ENCODE data around the gene CRB1.

Gene CRB1

DNA sequence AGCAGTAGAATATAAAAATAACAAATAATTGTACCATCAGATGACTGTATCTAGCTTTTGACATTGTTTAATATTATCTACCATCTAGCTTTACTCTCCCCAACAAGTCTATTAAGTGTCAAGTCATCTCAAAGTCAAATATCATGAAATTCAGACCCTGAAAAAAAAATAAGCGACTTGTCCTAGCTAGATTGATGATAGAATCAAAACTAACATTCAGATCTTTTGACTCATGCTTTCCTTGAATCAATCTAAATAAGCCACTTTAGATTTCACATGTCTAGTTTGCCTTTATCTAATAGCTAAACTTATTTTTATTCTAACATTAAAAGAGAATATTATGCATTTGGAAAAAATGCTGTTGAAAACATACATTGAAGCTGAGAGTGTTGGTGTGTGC lies 35.4 kb downstream of the CRB1 start:
- no peak for DNase-seq (ENCODE audit: low read depth)

DNA sequence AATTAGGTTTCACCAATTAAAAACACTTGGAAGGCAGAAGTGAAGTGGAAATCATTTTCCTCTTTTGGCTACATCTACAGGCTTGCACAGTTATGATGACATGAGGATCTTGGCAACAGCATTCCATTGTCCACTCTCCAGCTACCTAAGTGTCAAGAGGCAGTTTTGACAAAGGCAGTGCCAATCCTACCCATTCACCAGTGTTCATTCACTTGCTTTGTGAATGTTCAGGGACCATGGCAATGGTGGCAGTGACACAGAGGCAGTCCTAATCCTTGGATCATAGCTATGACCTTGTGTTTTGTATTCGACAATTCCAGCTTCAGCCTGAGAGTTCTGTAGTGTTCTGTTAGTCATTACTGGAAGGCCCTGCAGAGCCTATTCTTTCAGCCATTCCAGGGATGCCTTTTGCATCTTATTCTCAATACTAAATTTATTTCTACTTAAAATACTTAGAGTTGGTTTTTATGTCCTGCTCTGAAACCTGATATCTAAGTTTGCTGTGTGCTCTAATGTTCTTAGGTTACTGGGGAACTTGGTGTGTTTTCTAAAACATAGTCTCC lies 36.7 kb downstream of the CRB1 start:
- no peak for DNase-seq (ENCODE audit: low read depth)

DNA sequence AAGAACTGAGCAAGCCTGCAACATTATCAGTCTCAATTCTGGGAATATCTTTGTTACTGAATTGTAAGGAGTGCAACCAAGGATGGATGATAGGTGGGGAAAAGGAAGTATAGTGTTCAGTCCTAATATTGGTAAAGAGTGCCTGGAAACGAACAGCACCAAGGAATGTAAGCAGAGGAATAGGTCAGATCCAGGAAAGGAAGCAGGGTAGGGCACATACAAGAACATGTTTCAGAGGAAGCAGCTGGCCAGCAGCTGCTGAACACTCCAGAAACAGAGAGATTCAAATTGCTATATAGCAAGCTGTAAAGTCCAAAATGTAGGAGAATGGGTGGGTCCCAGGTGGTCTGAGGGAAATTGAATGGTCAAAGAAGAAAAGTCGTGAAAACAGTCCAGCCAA lies 37.9 kb downstream of the CRB1 start:
- DNase-seq (ENCODE audit: low read depth) = no peak

DNA sequence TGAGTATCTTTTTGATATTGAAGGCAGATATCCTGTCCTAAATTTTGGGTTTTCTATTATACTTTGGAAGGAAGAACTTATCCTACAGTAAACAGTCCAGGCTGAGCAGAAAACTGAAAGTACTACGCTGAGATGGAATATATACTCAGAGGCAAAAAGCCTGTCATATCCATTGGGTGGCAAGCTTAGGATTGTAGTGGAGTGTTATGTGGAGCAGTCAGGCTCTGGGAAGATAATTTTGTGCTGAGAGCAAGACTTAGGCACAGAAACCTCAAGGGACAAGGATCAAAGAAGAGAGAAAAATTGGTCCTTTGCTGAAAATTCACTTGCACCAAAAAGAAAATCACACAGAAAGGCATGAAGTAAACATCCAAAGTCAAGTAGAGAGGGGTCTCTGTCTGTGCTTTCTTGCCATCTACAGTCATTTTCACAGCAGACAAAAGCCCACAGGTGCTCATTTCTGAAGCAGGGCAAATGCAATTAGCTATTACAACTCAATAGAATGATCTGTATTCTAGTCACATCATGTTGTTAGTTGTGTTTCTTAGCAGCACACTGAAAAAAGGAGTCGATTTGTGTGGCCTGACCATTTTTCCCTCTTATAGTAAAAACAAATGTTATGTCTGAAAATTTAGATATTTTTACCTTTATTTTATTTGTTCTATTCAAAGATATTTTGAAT lies 38.5 kb downstream of the CRB1 start:
- DNase-seq (ENCODE audit: low read depth) = no peak

DNA sequence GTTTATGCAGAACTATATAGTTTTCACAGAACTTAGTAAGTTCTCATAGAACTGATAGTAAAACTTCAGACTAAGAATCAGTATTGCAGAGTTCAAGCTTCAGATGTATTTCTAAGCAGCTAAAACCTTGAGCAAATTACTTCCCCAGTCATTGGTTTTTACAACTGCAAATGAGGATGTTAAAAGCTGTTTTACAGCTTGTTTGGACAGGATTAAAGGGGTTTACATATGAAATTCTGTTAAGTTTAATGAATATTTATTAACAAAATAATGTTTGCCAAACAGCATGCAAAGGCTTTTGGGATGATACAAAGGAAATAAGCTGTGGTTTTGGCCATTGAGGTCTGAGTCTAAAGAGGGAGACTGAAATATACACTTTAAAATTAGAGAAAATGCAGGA lies 39.1 kb downstream of the CRB1 start:
- no peak for DNase-seq (ENCODE audit: low read depth)

DNA sequence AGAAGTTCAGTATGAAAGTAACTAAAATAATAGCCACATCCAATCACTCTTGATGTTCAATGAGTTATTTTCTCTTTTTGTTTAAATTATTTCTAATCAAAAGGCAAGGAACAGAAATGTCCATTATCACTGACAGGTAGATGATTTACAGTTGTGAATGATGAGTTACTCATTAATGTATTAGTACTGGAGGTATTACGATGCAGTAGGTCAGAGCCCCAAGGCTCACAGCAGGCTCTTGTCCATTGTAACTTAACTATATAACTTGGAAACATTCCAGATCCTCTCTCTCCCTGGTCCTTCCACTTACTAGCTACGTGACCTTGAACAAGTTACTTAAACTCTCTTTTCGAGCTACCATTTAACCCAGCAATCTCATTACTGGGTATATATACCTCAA lies 39.5 kb downstream of the CRB1 start:
- no peak for DNase-seq (ENCODE audit: low read depth)

DNA sequence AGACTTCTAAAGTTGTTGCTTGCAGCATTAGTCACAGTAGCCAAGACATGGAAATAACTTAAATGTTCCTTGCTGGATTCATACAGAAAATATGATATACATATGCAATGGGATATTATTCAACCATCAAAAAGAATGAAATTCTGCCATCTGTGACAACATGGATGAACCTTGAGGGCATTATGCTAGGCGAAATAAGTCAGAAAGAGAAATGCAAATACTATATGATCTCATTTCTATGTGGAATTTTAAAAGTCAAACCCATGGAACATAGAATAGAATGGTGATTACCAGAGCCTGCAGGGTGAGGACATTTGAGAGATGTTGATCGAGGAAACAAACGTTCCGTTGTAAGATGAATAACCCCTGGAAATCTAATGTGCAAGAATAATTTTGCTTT lies 43.0 kb downstream of the CRB1 start:
- DNase-seq (ENCODE audit: low read depth) = no peak

DNA sequence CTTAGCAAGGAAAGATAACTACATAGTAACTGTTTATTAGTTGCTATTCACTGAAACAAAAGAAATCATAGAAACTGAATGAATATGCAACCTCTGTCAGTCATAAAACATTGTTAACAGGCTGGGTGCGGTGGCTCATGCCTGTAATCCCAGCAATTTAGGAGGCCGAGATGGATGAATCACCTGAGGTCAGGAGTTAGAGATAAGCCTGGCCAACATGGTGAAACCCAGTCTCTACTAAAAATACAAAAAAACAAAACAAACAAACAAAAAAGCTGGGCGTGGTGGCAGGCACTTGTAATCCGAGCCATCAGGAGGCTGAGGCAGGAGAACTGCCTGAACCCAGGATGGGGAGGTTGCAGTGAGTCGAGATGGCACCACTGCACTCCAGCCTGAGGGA lies 44.1 kb downstream of the CRB1 start:
- no peak for DNase-seq (ENCODE audit: low read depth)

DNA sequence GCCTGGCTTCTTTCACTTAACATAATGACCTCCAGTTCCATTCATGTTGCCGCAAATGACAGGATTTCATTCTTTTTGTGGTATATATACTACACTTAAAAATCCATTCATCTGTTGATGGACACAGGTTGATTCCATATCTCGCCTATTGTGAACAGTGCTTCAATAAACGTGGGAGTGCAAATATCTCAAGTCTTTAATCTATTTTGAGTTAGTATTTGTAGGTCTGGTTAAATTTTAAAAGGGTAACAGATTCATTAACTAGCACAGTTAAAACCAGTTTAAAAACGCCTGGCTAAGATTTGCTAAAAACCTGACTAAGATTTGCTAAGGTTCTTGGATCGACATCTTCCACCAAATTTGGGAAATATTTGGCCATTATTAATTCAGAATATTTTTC lies 45.7 kb downstream of the CRB1 start:
- no peak for DNase-seq (ENCODE audit: low read depth)

DNA sequence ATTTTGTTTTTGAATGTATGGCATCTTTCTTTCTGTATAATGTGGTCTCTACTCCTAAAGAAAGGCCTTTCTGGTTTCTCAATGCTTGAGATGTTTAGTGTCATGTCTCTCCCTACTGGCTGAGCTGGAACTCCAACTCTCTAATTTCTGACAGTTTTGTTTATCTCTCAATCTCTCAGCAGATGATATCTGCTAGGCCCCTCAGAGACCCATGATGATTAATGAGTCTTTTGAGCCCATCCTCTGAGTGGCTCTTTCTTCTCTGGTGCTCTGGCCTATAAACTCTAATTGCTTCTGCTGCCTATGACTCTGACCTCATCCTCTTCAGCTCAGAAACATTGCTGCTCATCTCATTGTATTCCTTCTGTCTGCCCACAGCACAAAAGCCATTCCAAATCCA lies 46.6 kb downstream of the CRB1 start:
- DNase-seq (ENCODE audit: low read depth) = no peak

DNA sequence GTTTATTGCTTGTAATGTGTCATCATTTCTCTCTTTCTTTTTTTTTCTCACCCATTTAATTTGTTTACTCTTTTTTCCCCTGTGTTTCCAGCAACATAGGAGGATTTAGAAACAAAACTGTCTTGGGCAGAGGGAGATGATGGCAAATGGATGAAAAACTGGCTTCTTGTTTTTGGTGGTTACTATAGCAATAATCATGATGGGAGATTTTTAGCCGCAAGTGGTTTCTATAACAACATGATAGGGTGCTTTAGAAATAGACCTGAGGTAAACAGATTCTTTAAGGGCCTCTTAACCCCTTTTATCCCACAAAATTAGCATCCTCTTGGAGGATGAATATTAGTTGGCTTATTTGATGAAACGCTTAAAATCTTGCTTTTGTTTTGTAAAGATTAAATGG lies 51.6 kb downstream of the CRB1 start:
- no peak for DNase-seq (ENCODE audit: low read depth)

DNA sequence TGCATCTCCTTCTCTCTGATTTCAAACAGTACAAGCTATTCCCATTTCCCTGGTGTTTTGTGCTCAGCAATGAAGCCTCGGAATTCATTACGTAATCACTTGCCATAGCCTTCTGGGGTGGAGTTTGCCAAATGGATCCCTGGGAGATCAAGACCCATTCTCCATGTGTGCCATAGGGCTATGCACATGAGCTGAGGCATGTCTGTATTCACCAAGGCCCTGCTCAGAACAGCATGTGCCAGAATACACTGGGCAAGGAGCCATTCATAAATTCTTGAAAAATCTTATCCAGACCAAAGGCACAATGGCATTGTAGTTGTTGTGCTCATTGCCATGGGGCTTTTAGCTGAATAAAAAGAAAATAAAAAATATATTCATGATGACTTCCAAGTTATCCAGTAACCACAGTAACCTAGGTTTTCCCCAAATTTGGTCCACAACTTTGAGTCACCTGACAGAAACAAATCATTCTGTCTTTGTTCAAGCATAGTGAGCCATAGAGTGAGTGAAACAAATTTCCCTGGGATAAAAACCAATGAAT lies 53.0 kb downstream of the CRB1 start:
- DNase-seq (ENCODE audit: low read depth) = no peak

DNA sequence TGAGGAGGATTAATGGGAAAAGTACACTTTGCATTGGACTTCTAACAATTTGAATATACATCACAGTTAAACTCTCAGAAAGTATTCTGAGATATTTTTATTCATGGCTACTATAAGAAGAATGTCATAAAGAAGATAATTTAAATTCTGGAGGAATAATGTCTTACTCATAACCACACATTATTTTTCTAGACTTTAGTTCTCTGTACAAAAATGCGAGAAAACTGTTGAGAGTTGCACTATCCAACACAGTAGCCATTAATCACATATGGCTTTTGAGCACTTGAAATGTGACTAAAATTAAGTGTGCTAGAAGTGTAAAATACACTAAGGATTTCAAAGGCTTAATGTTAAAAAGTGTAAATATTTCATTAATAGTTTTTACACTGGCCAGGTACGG lies 53.8 kb downstream of the CRB1 start:
- DNase-seq (ENCODE audit: low read depth) = no peak

DNA sequence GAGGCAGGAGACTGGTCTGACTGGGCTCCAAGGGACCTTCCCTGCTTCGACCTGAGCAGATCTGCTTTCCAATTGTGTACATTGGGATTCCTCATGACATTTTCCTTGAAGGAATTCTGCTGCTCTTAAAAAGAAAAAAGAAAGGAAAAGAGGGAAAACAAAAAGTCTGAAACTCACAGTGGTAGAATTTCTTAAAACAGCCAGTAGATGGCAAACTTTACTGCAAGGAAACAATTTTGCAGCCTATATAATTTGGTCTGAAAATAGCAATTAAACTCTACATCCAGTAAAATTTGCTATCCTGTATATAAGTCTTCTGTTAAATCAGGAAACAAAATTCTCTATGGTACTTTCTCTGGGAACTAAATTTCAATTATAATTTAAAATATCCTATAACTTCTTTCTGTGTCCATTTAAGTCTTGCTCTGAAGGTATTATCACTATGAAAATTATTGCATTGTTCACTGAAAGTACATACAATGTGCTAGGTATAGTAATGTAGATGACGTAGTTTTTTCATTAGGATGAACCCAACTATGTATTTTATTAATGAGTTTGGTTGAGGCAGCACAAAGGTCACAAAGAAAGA lies 59.8 kb downstream of the CRB1 start:
- DNase-seq (ENCODE audit: low read depth) = no peak

DNA sequence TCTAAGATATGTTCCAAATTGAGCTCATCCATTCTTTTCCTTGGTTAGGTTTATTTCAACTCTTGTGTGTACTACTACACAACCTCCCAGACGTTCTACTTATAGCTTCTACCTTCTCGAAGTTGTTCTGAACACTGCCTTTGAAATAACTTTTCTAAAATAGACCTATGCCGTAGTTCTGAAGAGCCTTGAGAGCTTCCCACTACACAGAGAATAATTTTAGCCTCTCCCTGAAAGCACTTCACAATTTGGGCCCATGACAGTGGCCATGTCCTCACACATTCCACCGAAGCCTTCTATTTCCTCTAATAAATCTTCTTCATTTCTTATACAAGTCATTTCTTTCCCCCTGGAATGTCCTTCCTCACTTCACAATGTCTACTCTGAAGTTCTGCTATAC lies 62.2 kb downstream of the CRB1 start:
- DNase-seq (ENCODE audit: low read depth) = no peak

DNA sequence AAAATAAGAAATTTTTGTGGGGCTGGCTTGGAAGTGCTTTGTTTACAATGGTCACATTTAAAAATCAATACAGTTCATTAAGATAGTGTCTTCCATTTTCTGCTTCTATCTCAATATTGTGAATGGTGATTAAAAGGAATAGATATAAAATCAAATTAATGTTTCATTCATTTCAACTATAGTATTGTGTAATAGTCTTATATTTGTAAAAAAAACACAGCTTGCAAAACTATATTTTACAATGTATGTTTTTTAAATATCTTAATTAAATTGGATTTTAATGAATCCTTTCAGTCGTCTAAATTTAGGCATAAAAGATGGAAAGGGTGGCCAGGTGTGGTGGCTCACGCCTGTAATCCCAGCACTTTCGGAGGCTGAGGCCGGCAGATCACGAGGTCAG lies 63.5 kb downstream of the CRB1 start:
- DNase-seq (ENCODE audit: low read depth) = no peak

DNA sequence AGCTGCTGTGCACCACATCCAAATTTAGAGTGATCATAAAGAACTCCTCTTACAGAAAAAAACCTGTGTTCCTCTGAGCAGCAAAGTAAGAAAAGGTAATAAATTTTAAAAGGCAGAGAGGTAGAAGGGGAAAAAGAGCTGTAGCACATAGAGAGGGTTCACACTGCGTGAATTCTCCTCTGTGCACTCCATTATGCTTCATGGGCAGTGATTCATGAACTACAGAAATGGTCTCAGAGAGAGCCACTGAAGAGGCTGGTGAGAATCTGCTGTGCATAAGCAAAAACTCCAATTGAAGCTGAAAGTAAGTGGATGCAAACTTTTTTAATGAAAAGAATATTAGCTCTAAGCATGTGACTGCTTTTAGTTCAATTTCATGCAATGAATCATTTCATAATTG lies 65.0 kb downstream of the CRB1 start:
- DNase-seq (ENCODE audit: low read depth) = no peak

DNA sequence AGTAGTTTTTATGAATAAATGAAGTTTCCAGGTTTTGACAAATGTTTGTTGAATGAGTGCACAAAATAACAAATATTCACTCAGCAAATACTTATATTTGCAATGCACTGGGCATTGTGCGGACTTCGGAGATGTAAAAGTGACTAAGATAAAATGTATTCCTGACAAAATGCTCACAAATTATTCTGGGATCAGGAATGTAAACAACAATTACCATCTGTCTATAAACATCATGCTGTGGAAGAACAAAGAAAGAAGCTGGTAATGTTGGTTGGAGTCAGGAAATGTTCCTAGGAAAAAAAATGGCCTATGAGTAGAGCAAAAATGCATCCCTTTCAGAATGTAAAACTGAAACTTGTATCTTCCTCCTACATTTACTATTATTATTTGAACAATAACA lies 68.5 kb downstream of the CRB1 start:
- no peak for DNase-seq (ENCODE audit: low read depth)

DNA sequence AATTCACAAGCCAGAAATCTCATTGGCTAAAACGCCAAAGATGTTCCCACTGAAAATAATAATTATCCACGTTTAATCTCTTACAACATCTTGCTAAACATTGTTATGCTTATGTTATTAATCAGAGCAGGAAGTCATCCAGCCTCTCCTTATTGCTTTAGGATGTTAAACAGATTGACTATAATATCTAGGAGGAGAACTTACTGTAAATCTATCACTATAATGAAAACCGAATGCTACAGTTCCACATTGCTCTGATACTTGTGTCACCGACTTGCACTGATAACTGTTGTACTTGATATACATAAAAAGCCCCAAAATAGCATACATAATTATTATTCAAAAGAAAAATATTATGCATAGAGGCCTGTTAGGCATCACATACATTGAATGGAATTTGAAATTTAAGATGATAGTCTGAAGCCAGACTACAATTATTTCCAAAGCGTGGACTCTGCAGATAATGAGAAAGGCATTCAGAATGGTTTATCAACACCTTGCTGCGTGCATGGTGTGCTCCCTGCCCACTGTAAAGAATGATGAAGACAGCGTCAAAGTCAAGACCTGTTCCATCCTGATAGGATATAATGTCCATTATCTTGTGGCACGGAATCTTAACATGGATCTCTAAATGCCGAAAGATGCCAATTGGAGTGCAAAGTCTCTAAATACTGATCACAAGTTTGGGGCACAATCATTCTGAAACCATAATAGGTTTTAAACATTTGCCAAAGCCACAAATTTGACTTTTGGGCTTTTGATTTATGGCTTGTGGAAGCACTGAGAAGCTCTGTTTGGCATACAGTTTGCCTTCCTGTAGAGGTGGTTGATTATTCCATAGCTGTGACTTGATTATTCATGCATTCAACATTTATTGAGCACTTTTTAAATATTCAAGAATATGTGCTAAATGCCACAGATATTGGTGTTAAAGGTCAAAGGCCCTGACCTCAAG lies 71.3 kb downstream of the CRB1 start:
- DNase-seq (ENCODE audit: low read depth) = no peak

DNA sequence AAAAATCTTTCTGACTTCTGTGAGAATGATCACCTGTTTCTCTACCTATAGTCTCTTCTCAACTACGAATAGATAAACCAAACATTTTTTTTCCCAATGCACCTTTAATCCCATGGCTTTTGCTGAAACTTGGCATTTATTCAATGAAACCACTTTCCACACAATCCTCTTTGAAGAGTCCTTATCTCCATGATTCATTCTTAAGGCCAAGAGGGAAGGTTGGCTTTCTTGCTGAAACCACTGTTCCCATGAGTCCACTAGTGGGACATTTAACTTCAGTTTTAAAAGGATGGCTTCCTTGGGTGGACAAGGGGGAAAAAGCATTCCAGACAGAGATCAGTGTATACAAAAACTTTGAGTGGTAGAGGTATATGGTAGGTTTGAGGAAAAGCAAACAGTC lies 73.6 kb downstream of the CRB1 start:
- DNase-seq (ENCODE audit: low read depth) = no peak

DNA sequence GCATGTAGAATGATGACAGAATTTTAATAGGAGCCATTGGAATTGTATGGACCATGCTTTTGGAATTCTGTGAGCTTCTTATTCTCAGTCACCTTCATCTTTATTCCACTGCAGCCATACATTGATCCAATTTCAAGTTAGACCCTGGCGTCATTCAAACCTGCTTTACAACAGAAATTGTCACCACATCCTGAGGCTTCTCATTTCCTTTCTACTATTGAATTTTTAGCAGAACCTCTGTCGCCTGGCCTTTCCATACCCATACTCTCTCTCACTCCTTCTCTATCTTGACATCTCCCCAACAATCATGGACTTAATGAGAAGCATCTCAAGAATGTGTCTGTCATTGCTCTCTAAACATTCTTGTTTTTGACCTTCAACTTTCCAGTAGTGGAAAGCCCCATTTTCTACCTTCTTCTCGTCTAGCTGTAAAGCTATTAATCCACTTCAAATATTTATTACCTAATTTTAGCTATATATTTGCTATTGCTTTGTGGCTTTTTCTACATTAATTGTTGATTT lies 74.1 kb downstream of the CRB1 start:
- no peak for DNase-seq (ENCODE audit: low read depth)

DNA sequence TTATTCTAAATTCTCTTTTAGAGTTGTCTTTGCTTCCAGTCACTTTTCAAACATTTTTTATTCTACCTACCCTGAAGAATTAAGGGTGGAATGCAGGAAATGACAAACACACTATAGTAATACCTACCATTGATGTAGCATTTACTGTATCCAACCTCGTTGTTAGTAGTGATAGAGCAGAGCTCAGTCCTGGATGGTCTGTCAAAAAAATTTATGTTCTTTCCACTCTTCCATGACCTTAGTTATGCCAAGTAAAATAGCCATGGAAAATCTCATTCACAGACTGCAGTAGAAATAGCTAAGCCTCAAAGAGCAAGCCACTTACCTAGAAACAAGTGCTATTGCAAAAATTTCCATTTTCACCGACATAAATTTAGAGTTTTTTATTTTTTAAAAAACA lies 74.6 kb downstream of the CRB1 start:
- no peak for DNase-seq (ENCODE audit: low read depth)
